OCI-M1 (cell line): Measurements from ENCODE around the gene UGCG.

Source experiments
- DNase-seq: peaks from one replicate; lab custom pipeline; 2025; lab: John Stamatoyannopoulos, UW

The UGCG gene

GRCh38 chr9:111984086-111984802 lies 87.6 kb downstream of the UGCG start:
- no peak for DNase-seq
